HepG2 (cell line): ENCODE data around the gene RUVBL1. TPM values are rescaled to one million over a fixed set of nuclear protein-coding genes. Genes with fewer than 3 reads are reported as not detected.

Experiments
- AHR ChIP-seq: IDR thresholded peaks from 2 replicates; pipeline ENCODE4 v1.6.1; 2018; ENCODE audit warnings: missing genetic modification reagents, missing compliant biosample characterization
- CSRNP1 ChIP-seq: sonication (generic); formaldehyde crosslinking; IDR thresholded peaks from 2 replicates; pipeline ENCODE4 v1.8.1; 2023; ENCODE audit warnings: mild to moderate bottlenecking, missing genetic modification reagents
- ERF ChIP-seq: IDR thresholded peaks from 2 replicates; pipeline ENCODE4 v1.6.1; 2018; ENCODE audit warnings: missing biosample characterization, missing genetic modification reagents
- HMGXB4 ChIP-seq, 2 experiments: sonication (generic) in 1 of 2; formaldehyde crosslinking in 1 of 2; IDR thresholded peaks; 2 replicates each; pipeline versions ENCODE4 v1.4.0 to v1.6.1; 2018 to 2020; ENCODE audit warnings: missing genetic modification reagents in 2 of 2, borderline replicate concordance in 1 of 2, low read depth in 1 of 2, mild to moderate bottlenecking in 1 of 2, missing biosample characterization in 1 of 2
- HNF4A ChIP-seq: sonication (generic); formaldehyde crosslinking; IDR thresholded peaks from 2 replicates; pipeline ENCODE4 v1.4.0; 2020; ENCODE audit warnings: missing genetic modification reagents
- MEF2D ChIP-seq: sonication (generic); formaldehyde crosslinking; IDR thresholded peaks from 2 replicates; pipeline ENCODE4 v1.5.1; 2020; ENCODE audit warnings: mild to moderate bottlenecking, missing genetic modification reagents
- MXI1 ChIP-seq: IDR thresholded peaks from 3 replicates; pipeline ENCODE4 v1.6.1; 2012; ENCODE audit warnings: low read depth, low read length, inconsistent platforms, borderline replicate concordance
- PAX8 ChIP-seq: sonication (generic); formaldehyde crosslinking; IDR thresholded peaks from 2 replicates; pipeline ENCODE4 v1.8.0; 2022; ENCODE audit warnings: mild to moderate bottlenecking, missing genetic modification reagents, borderline replicate concordance
- SALL1 ChIP-seq: sonication (generic); formaldehyde crosslinking; IDR thresholded peaks from 2 replicates; pipeline ENCODE4 v1.8.0; 2022; ENCODE audit warnings: mild to moderate bottlenecking, missing genetic modification reagents
- SKI ChIP-seq: fragments of 450-650 bp; IDR thresholded peaks from one replicate; pipeline ENCODE4 v1.6.1; 2018; ENCODE audit warnings: mild to moderate bottlenecking; ENCODE audit not compliant: partially characterized antibody
- STAG1 ChIP-seq: sonication (generic); formaldehyde crosslinking; IDR thresholded peaks from 2 replicates; pipeline ENCODE4 v1.4.0; 2020; ENCODE audit warnings: missing genetic modification reagents
- TAF1 ChIP-seq: sonication (generic); formaldehyde crosslinking; IDR thresholded peaks from 2 replicates; pipeline ENCODE4 v1.4.0; 2020; ENCODE audit warnings: missing genetic modification reagents
- TARDBP ChIP-seq: sonication (generic); formaldehyde crosslinking; IDR thresholded peaks from 2 replicates; pipeline ENCODE4 v1.8.0; 2022; ENCODE audit warnings: mild to moderate bottlenecking, missing genetic modification reagents
- THRA ChIP-seq: sonication (generic); formaldehyde crosslinking; IDR thresholded peaks from 2 replicates; pipeline ENCODE4 v1.4.0; 2020; ENCODE audit warnings: missing genetic modification reagents, borderline replicate concordance
- TRIM24 ChIP-seq: sonication (generic); formaldehyde crosslinking; IDR thresholded peaks from 2 replicates; pipeline ENCODE4 v1.8.0; 2022; ENCODE audit warnings: mild to moderate bottlenecking, missing genetic modification reagents
- ZKSCAN8 ChIP-seq: IDR thresholded peaks from 2 replicates; pipeline ENCODE4 v1.6.1; 2016; ENCODE audit warnings: borderline replicate concordance, missing genetic modification reagents, missing compliant biosample characterization
- ZNF280B ChIP-seq: sonication (generic); formaldehyde crosslinking; IDR thresholded peaks from 2 replicates; pipeline ENCODE4 v1.5.0; 2020; ENCODE audit warnings: missing genetic modification reagents, mild to moderate bottlenecking, borderline replicate concordance
- ZNF556 ChIP-seq: sonication (generic); formaldehyde crosslinking; IDR thresholded peaks from 2 replicates; pipeline ENCODE4 v1.4.0; 2020; ENCODE audit warnings: mild to moderate bottlenecking, missing genetic modification reagents, borderline replicate concordance
- polyA plus RNA-seq, 8 experiments: library from polyadenylated mRNA; depleted of rRNA in 3 of 8; stranded (reverse) in 7 of 8; unstranded in 1 of 8; fragments of >200 nt; fragmentation: Illumina TruSeq in 4 of 8; extraction: Trizol in 4 of 8; gene quantifications; 2 replicates each; pipeline versions ENCODE4 v1.2.1 to v1.2.3, GENCODE V29; 2011 to 2016; ENCODE audit warnings: low read depth in 4 of 8, missing spikeins in 1 of 8, mixed read lengths in 1 of 8; ENCODE audit not compliant: insufficient read depth in 1 of 8
- total RNA-seq, 5 experiments: library from RNA; depleted of rRNA; stranded (reverse); fragments of >200 nt; fragmentation: Illumina TruSeq; extraction: Trizol; gene quantifications; 2 replicates each; pipeline ENCODE4 v1.2.3, GENCODE V29; 2016; ENCODE audit warnings: low read depth in 1 of 5

RUVBL1 gene
- total and polyA plus RNA-seq, 2 of the 13 experiments (the other 11 are each of a cell fraction or from before 2014, with no cell fraction given), result 32.7 to 86.3 TPM

GRCh38 chr3:128095222-128095703 lies 28.3 kb downstream of the RUVBL1 start (continued):
- TF ChIP-seq ZNF556 (CRISPR knock-in tag) (0 out of 2 replicates have a peak, but pooled peaks have one; percentile 4), ZNF280B (CRISPR knock-in tag) (peak; percentile 45; the same call in 1 of the 2 replicates), ERF (0 out of 2 replicates have a peak, but pooled peaks have one; percentile 38), PAX8 (CRISPR knock-in tag) (no peak), HNF4A (CRISPR knock-in tag) (peak; percentile 17; the same call in 1 of the 2 replicates), CSRNP1 (CRISPR knock-in tag) (no peak), THRA (CRISPR knock-in tag) (no peak), MXI1 (peak; percentile 54; the same call in 1 of the 3 replicates), STAG1 (CRISPR knock-in tag) (peak; percentile 92), MEF2D (0 out of 2 replicates have a peak, but pooled peaks have one; percentile 27), SALL1 (CRISPR knock-in tag) (peak; percentile 48; the same call in 1 of the 2 replicates), TAF1 (CRISPR knock-in tag) (no peak), AHR (peak; percentile 41; the same call in 1 of the 2 replicates), ZKSCAN8 (0 out of 2 replicates have a peak, but pooled peaks have one; percentile 15), TARDBP (CRISPR knock-in tag) (peak; percentile 40; the same call in 1 of the 2 replicates), HMGXB4 (CRISPR knock-in tag; IDR thresholded peaks at IDR 0.05; ENCODE audit: borderline replicate concordance in 1 of 2, low read depth in 1 of 2) (peak; percentile 33 to 35; a peak in 1 of 4 replicates), TRIM24 (CRISPR knock-in tag) (no peak), SKI (peak; percentile 39)
